ENCODE measurements around the gene ALPP.
"Not testable (repeated sequence)": the region's sequence is repeated elsewhere in the genome, so short reads cannot be mapped to it uniquely, and the experiment has no call there.

ALPP gene

GRCh38 chr2:232382331-232383225, 4.0 kb downstream of the ALPP start:
- DNase-seq, result no peak

GRCh38 chr2:232384466-232384865, 5.9 kb downstream of the ALPP start:
- no peak for DNase-seq

DNA sequence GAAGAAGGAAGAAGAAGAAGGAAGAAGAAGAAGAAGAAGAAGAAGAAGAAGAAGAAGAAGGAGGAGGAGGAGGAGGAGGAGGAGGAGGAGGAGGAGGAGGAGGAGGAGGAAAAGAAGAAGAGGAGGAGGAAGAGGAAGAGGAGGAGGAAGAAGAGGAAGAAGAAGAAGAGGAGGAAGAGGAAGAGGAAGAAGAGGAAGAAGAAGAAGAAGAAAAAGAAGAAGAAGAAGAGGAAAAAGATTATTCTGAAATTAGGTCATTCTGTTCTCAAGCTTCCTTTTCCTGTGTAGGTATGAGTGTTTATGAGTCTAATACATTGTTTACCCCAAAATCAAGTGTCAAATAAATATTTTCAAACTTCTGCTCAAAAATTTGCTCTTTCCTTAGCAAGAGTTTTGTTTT, 6.5 kb downstream of the ALPP start:
- not testable (repeated sequence) for DNase-seq

DNA sequence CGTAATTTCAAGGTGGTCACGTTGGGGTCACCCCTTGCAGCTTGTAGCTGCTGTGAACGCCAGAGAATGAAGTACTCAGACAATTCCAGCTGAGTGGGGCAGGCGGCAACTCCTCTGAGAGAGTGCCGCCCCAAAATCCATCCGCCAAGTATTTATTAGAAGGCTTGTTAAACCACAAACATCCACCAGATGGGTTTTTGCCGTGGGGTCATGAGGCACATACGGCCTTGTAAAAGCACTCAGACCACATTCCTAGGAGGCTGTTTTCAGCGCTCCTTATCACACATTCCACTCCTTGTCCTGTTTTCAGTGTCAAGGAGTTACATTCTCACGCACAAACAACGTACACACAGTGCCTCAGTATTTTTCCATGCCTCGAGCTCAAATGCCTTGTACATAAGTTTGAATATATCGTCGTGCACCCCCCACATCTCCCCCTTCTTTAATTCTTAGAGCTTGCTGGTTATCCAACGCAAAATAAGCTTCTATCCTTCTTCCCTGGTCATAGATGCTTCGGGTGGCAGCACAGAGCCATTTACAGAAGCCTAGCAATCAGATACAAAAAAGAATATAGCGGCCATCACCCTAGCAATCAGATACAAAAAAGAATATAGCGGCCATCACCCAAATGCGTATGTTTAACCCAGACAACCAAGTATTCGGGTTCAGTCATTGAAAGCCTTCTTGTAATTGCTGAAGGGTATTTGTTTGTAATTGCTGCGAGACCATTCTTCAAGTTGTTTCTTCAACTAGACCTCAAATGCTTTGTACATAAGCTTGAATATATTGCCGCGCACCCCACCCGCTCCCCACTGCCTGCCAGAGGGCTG, 7.3 kb downstream of the ALPP start:
- DNase-seq, result no peak

GRCh38 chr2:232386490-232386739, 7.9 kb downstream of the ALPP start:
- no peak for DNase-seq

DNA sequence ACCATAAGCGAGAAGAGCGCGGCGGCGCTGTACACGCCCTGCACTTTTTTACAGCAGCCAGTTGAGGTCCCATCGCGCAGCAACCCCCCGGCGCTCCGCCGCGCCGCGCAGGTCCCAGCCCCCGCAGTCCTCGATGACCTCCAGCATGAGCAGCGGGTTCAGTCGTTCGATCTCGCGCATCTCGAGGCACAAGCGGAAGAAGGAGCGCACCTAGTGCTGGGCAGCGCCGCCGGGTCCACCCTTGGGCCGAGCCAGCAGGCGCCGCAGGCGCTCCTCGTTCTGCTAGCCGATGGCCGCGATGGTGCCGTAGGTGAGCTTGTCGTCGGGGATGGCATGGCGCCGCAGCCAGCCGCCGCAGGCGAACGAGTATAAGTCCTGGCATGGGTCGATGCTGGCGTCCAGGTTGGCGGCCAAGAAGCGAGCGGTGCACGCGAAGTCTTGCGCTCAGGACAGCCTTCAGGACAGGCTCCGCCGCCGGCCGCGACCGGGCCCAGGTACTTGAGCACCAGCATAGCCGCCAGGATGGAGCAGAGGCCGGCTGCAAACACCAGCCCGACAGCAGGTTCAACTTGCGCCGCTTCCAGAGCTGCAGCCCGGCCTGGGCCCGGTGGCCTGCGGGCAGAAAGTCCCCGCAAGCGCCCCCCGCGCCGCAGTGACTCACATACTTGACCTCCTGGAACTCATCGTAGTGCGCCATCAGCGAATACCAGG, 8.3 kb downstream of the ALPP start:
- no peak for DNase-seq

DNA sequence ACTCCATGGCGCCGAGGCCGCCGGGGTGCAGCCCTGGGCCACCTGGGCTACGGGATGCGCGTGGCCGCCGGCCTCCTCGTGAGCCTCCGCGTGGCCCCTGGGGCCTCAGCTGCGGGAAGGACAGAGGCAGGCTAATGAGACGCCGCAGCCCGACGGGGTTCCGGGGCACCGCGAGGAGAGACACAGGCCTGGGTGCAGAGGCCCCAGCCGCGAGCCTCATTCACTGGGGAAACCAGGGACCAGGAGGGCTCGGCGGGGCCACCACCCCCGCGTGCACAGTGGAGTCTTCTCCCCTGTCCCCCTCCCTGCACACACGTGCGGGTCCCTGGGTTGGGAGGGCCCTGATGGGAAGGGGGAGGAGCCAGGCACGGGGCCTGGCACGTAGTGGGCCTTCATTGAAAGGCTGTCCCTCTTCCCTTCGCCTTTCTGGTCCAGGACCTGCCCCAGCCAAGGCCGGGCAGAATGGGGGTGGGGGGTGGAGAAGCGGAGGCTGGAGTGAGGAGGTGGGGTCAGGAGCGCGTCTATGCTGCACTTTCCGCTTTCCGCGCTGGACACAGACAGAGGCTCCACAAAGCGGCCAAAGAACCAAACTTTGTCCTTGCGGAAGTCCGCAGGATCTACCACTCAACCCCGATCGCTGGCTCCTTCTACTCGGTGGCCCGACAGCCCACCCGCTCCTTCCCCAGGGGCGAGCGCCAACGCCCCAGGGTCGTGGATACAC, 9.1 kb downstream of the ALPP start:
- no peak for DNase-seq

DNA sequence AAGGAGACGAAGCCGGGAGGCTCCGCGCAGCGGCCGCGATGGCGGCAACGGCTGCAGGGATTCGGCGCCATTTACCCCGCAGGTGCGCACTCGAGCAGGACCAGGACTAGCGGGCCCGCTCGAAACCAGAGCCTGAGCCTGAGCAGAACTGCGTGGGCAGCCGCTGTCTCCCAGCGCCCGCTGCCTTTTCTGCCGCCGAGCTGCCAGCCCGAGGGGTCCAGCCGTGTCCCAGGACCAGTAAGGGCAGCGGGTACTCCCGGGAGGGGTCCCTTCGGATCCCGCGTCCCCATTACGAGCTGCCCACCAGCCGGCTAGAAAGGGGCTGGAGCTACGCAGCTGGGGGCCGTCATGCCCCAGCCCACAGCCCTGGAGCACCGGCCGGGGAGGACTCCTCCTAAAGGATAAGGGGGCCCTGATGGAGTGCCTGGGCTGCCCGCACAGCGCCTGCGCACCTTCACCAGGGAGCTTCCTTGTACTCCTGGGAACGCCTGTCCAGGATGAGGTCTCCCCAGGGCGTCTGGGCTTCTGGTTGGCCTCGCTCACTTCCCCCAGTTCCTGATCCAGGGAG, 9.9 kb downstream of the ALPP start:
- no peak for DNase-seq

- no peak for DNase-seq
Observed at GRCh38 chr2:232389327-232389726, 10.8 kb downstream of the ALPP start.

GRCh38 chr2:232390661-232391060, 12.1 kb downstream of the ALPP start:
- no peak for DNase-seq

DNA sequence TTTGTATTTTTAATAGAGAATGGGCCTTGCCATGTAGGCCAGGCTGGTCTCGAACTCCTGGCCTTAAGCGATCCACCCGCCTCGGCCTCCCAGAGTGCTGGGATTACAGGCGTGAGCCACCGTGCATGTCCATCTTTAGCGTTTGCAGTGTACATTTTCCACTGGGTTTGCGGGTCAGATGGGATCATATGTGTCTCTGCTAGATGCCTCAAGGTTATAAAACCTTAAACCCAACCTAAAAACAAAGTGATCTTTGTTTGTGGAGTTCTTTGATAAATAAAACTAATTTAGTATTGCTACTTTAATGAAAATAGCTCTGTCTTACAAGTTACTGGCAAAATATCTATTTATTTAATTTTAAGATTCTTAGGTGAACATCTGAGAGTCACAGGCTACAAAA, 15.0 kb downstream of the ALPP start:
- DNase-seq, result no peak

DNA sequence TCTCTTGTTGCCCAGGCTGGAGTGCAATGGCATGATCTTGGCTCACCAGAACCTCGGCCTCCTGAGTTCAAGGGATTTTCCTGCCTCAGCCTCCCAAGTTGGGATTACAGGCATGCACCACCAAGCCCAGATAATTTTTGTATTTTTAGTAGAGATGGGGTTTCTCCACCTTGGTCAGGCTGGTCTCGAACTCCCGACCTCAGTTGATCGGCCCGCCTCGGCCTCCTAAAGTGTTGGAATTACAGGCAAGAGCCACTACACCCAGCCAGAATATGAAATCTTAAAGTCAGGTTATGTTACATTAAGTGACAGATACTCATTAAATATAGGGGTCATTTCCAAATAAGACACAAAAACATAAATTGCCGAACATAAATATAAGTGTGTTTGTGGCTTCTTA, 15.9 kb downstream of the ALPP start:
- not testable (repeated sequence) for DNase-seq

DNA sequence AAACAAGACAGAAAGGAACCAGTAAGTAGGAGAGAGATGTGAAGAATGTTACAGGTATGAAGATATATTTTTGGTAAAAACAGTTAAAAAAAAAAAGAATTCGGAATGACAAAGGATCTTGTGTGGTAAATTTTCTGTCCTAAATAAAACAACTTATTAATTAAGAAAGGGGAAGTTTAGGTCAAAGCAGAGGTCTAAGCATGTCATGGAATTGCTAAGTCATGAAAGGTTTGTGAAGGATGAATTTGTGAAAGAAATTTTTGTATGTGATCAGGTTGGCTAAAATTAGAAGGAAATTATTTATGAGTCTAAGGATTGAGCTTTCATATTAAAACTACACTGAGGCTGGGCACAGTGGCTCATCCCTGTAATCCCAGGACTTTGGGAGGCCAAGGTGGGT, 17.0 kb downstream of the ALPP start:
- DNase-seq, result no peak

DNA sequence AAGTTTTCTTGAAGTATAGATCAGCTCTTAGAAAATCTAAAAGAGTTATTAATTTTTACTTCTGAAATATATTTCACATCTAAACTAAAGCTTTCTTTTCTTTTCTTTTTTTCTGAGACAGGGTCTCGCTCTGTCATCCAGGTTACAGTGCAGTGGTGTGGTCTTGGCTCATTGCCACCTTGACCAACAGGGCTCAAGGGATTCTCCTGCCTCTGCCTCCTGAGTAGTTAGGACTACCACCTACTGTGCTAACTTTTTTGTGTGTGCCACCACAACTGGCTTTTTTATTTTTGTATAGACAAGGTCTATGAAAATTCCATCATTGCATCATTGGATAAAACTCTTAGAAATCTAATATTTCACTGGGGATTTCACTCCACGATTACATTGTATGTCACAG, 18.1 kb downstream of the ALPP start:
- no peak for DNase-seq

DNA sequence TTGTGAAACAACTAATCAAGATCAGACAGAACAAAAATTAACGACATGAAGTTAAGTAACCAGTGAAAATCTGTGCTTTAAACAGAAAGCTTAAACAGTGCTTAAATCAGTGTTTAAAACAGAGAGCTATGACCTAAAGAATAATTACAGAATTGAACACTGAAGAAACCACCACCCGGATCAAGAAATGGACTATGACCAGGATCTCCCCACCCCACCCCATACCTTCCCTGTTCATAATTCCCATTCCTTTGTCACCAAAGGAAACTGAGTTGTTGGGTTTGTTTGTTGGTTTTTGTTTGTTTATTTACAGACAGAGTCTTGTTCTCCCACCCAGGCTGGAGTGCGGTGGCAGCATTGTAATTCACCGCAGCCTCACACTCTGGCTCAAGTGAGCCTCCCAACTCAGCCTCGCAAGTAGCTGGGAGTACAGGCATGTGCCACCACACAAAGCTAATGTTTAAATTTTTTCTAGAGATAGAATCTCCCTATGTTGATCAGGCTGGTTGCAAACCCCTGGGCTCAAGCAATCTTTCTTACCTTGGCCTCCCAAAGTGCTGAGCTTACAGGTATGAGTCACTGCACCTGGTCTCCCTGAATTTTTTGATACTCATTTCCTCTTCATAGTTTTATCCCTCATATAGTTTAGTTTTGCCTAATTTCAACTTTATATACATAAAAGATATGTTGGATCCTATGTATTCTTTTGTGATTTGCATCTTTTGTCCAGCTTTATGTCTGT, 19.9 kb downstream of the ALPP start:
- no peak for DNase-seq

DNA sequence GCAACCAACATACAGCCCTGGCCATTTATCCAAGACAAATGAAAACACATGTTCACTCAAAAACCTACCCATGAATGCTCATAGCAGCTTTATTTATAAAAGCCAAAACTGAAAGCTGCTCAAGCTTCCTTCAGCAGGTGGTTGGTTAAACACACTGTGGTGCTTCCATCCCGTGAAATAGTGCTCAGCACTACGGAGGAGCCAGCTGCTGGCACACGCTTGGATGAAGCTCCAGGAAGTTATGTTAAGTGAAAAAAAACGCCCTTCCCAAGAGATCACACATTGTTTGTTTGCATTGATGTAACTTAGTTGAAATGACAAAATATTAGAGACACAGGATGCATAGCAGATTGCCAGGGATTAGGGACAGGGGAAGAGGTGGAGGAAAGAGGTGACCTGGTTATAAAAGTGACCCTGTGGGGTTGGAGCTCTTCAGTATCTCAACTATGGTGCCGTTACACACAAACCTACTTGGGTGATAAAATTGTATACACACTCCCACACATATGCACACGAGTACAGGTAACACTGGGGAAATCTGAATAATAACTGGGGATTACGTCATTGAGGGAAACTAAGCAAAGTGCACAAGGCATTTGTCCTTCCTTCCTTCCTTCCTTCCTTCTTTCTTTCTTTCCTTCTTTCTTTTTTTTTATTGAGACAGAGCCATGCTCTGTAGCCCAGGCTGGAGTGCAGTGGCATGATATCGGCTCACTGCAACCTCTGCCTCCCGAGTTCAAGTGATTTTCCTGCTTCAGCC, 21.9 kb downstream of the ALPP start:
- no peak for DNase-seq

DNA sequence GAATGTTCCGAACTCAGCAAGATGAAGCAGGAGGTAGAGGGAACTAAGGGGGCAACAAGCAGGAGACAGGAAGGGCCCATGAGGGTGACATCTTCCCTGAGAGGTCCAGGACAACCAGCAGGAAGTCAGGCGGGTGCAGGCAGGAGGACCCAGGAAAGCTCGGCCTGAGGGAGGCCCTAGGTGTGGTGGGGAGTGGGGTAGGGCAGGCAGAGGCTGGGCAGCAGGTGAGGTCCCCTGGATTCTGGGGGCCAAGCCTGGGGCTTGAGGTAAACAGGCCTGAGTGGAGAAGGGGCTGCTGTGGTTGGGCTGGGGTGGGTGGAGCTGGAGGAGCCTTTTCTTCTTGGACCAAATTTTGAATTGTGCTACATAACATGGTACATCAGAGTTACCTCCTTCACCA, 24.0 kb downstream of the ALPP start:
- DNase-seq, result no peak

DNA sequence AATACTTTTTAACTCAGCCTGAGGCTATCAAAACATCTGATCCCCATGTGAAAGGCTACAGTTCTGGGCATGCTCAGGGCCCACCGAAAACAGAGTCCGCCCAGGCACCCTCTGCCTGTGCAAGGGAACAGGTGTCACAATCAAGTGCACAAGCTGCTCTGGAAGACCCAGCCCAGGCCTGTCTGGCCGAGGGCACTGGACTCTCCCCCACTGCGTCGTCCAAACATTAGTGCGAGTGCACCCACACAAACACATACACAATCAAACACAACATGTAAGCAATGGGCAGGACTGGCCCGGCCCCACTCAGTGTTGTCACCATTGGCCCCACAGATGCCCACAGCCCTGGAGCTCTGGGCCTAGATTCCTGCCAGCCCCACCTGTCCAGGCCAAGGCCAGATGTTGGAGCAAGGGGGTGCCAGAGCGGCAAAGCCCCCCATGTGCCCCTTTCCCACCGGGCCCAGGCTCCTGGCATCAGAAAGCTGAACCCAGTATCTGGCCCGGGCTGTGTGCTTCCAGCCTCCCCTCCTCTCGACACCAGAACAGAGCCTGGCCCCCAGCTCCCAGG, 27.5 kb downstream of the ALPP start:
- DNase-seq, result no peak

GRCh38 chr2:232406556-232407310, 28.2 kb downstream of the ALPP start, which contains the start of gene ALPG:
Gene ALPG (plus strand): TSS chr2:232406844. CDS start chr2:232406895, 51 bp downstream.
- no peak for DNase-seq
